Astrocyte of the cerebellum (primary cell): ENCODE results near the gene C11orf58.

ENCODE experiments used
- DNase-seq: peaks from one replicate; pipeline ENCODE4 v3.0.0-alpha.2; 2011; ENCODE audit warnings: low read depth
- H3K4me3 ChIP-seq: 2 replicates; pipeline ENCODE4 v1.5.1; 2011; ENCODE audit warnings: mild to moderate bottlenecking, low read depth, low read length, moderate library complexity
- CTCF ChIP-seq: IDR thresholded peaks from 2 replicates; pipeline ENCODE4 v1.5.1; 2012; ENCODE audit warnings: low read length, low read depth, moderate library complexity, mild to moderate bottlenecking; ENCODE audit errors: missing control alignments
- in situ Hi-C: cut with HindIII; loops from 2 replicates; pipeline ENCODE4 v1.10.0; 2017; ENCODE audit warnings: low sequenced_read_pairs

The C11orf58 gene

GRCh38 chr11:16805938-16806337 is 67.5 kb downstream of the C11orf58 start:
- no peak for DNase-seq
- in situ Hi-C loops: loop anchor here (5.0 kb wide), 1 partner anchor 271 kb away; the partner anchor contains the start of gene RPS13
- TF ChIP-seq CTCF: no peak
- no peak overlapping the region for H3K4me3 ChIP-seq

- H3K4me3 ChIP-seq: no peak overlapping the region
- DNase-seq: peak; percentile 48
- no peak for TF ChIP-seq CTCF
- in situ Hi-C loops: loop anchor here (5.0 kb wide), 1 partner anchor 271 kb away; the partner anchor contains the start of gene RPS13
Measured at GRCh38 chr11:16806791-16807190, 68.3 kb downstream of the C11orf58 start.

GRCh38 chr11:16807306-16807705 is 68.9 kb downstream of the C11orf58 start:
- TF ChIP-seq CTCF: no peak
- H3K4me3 ChIP-seq: no peak overlapping the region
- no peak for DNase-seq
- in situ Hi-C loops: loop anchor here (5.0 kb wide), 1 partner anchor 270 kb away; the partner anchor contains the start of gene RPS13
